ENCODE measurements around the gene AHRR.
A peak's percentile ranks its signal among the peaks of the same experiment; 100 is the strongest.

Gene AHRR

GRCh38 chr5:438481-438981 is 117.0 kb downstream of the AHRR start:
- H3K27ac Mint-ChIP-seq, result no peak overlapping the region

GRCh38 chr5:439181-439580 is 117.7 kb downstream of the AHRR start:
- Mint-ChIP-seq H3K9me3 (no peaks in the 10 kb centered on the region), H3K4me1 (peaks cover 15% of the 10 kb centered on the region), H3K4me3 (no peak overlapping the region), H3K36me3 (peaks cover 35% of the 10 kb centered on the region), H3K27ac (no peak overlapping the region)
- DNase-seq (ENCODE audit: low spot score in 2 of 2), result no peak
- no peak for ATAC-seq

More at GRCh38 chr5:438481-438981, 117.0 kb downstream of the AHRR start:
- ATAC-seq, result no peak
- no peak for DNase-seq (ENCODE audit: low spot score in 2 of 2)
- Mint-ChIP-seq H3K4me1 (peaks cover 9% of the 10 kb centered on the region), H3K9me3 (no peaks in the 10 kb centered on the region), H3K4me3 (no peak overlapping the region), H3K36me3 (peaks cover 33% of the 10 kb centered on the region)

DNA sequence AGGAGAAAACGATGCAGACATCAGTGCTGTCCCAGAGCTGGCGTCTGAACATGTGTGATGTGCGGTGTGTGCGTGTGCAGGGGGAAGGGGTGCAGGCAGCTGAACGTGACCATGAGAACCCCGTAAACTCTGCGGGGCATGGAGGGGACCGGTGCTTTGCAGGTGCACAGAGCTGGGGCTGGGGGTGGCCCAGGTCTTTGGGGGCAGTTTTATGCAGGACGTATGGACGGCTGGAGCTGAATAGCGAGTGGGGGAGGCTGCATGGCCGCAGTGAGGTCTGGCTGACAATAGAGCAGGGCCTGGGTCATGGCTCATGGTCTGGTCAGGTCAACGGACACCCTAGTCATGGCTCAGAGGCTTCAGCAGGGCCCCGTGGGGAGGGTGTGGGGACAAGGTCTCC is 118.1 kb downstream of the AHRR start:
- Mint-ChIP-seq H3K36me3 (peaks cover 40% of the 10 kb centered on the region), H3K9me3 (no peaks in the 10 kb centered on the region), H3K27ac (no peak overlapping the region), H3K4me3 (no peak overlapping the region), H3K4me1 (peaks cover 20% of the 10 kb centered on the region)
- no peak for DNase-seq (ENCODE audit: low spot score in 2 of 2)
- no peak for ATAC-seq

GRCh38 chr5:440401-441201 is 119.1 kb downstream of the AHRR start:
- Mint-ChIP-seq H3K9me3 (no peaks in the 10 kb centered on the region), H3K36me3 (peaks cover 41% of the 10 kb centered on the region), H3K4me1 (peaks cover 27% of the 10 kb centered on the region), H3K27ac (no peak overlapping the region), H3K4me3 (no peak overlapping the region)
- DNase-seq (ENCODE audit: low spot score in 2 of 2) (no peak), ATAC-seq (no peak)

- ATAC-seq (no peak), DNase-seq (ENCODE audit: low spot score in 2 of 2) (no peak)
- no peaks in the 10 kb centered on the region for H3K9me3 Mint-ChIP-seq
- peak overlapping the region; percentile 96 for H3K27ac Mint-ChIP-seq
- peaks cover 39% of the 10 kb centered on the region for H3K4me1 Mint-ChIP-seq
- peaks cover 44% of the 10 kb centered on the region for H3K36me3 Mint-ChIP-seq
- peak overlapping the region; percentile 92 for H3K4me3 Mint-ChIP-seq
Observed at GRCh38 chr5:441996-442334, 120.5 kb downstream of the AHRR start.

DNA sequence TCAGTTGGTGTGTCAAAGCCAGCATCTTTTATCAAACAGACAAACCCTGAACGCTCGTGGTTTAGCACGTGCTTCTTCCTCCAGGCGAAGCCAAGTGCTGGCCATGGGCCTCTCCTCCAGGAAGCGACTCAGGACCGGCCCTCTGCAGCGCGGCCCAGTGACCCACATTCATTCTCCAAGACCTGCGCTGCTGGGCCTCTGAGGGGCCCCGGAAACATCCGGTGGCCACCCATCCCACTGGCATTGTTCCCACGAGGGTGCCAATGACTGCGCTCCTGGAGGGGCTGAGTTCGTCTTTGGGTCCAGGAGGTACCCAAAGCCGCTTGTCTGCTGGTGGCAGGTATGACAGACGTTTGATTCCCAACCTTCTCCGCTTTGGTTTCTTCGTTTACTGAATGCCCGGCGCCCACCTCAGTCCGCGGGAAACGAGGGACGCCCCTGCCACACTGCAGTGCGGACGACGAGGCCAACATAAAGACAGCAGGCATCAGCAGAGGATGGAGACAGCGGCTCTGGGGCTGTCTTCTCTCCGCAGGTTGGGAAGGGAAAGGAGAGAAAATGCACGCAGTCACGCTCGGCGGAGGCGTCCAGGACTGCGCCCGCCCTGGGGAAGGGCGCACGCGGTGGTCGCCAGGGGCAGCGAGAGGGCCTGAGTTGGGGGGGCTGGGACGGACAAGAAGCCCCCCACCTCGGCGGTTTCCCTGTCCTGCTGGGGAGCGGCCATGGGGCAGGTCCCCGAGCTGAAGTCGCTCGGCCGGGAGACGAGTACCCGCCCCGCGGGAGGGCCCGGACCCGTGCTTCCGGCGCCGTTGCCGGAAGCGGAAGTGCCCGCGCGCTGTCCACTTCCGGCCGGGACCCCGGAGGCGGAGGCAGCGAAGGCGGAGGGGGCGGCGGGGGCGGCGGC is 121.1 kb downstream of the AHRR start, which contains the start of gene EXOC3:
EXOC3 (plus strand) TSS at position 842 of the 904 bp plus-strand sequence. CDS start 3,030 bp downstream, outside the sequence.
- DNase-seq (ENCODE audit: low spot score in 2 of 2) (peak; percentile 64 to 88), ATAC-seq (peak; percentile 93)
- Mint-ChIP-seq H3K36me3 (peaks cover 50% of the 10 kb centered on the region), H3K4me1 (peaks cover 45% of the 10 kb centered on the region), H3K9me3 (no peaks in the 10 kb centered on the region), H3K4me3 (peak within 1 kb of the TSS; percentile 92), H3K27ac (peak within 1 kb of the TSS; percentile 96)

DNA sequence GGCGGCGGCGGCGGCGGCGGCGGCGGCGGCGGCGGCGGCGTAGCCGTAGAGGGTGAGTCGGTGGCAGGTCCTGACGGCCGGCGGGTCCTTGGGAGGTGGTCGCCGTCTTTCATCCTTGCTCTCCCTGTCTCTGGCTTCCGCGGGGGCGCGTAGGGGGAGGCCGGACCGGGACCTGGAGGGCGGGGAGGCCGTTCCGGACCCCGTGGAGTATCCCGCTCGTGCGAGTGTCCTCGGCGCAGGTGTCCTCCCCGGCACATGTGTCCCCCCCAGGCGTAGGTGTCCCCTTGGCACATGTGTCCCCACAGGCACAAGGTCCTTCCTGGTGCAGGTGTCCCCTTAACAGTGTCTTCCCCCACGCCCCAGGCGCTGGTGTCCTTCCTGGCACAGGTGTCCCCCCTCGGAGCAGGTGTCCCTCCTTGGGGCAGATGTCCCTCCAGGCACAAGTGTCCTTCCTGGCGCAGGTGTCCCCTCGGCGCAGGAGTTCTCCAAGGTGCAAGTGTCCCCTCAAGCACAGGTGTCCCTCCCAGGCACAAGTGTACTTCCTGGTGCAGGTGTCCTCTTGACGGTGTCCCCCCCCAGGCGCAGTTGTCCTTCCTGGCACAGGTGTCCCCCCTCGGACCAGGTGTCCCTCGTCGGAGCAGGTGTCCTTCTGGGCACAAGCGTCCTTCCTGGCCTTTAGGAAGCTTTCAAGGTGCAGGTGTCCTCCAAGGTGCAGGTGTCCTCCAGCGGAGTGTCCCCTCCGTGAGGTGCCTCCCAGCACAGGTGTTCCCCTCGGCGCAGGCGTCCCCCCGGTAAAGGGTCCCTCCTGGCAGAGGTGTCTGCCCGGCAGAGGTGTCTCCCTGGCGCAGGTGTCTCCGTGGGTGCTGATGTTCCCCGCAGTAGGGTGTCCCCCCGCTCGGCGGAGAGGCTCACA is 122.0 kb downstream of the AHRR start:
- Mint-ChIP-seq H3K36me3 (peaks cover 59% of the 10 kb centered on the region), H3K4me1 (peaks cover 54% of the 10 kb centered on the region), H3K9me3 (no peaks in the 10 kb centered on the region), H3K4me3 (peak overlapping the region; percentile 92), H3K27ac (peak overlapping the region; percentile 96)
- ATAC-seq (peak; percentile 43), DNase-seq (ENCODE audit: low spot score in 2 of 2) (peak in 1 of 2 donors; percentile 72)

- Mint-ChIP-seq H3K9me3 (no peaks in the 10 kb centered on the region), H3K4me1 (peaks cover 61% of the 10 kb centered on the region), H3K36me3 (peaks cover 67% of the 10 kb centered on the region), H3K4me3 (peak overlapping the region; percentile 92), H3K27ac (peak overlapping the region; percentile 96)
- no peak for DNase-seq (ENCODE audit: low spot score in 2 of 2)
- no peak for ATAC-seq
Observed at GRCh38 chr5:444226-444625, 122.7 kb downstream of the AHRR start.

- no peak overlapping the region for H3K4me3 Mint-ChIP-seq
- no peaks in the 10 kb centered on the region for H3K9me3 Mint-ChIP-seq
- ATAC-seq (no peak), DNase-seq (ENCODE audit: low spot score in 2 of 2) (no peak)
- H3K4me1 Mint-ChIP-seq, result peaks cover 64% of the 10 kb centered on the region
- H3K27ac Mint-ChIP-seq, result peak overlapping the region; percentile 51
- peaks cover 80% of the 10 kb centered on the region for H3K36me3 Mint-ChIP-seq
Observed at GRCh38 chr5:445591-445990, 124.1 kb downstream of the AHRR start.

DNA sequence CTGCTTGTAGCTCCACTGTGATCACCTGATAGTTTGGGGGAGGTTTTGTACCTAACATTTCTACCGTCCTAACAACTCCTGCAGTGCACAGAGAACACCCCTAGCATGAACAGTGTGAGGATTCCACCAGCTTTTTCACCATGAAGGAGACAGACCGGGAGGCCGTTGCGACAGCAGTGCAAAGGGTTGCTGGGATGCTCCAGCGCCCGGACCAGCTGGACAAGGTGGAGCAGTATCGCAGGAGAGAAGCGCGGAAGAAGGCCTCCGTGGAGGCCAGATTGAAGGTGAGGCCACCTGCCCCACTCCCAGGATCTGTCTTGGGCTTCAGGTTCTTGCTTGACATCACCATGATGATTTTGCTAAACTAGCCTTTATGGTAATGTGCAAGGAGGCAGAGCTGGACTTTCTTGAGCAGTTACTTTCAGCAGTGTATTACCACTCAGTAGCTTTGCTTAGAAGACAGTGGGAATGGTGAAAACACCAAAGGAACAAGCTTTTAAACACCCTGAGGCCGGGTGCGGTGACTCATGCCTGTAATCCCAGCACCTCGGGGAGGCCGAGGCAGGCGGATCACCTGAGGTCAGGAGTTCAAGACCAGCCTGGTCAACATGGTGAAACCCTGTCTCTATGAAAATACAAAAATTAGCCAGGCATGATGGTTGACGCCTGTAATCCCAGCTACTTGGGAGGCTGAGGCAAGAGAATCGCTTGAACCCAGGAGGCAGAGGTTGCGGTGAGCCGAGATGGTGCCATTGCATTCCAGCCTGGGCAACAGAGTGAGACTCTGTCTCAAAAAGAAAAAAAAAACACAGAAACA is 124.8 kb downstream of the AHRR start:
- Mint-ChIP-seq H3K4me1 (peaks cover 64% of the 10 kb centered on the region), H3K9me3 (no peaks in the 10 kb centered on the region), H3K4me3 (no peak overlapping the region), H3K36me3 (peaks cover 87% of the 10 kb centered on the region), H3K27ac (peak overlapping the region; percentile 64)
- ATAC-seq (no peak), DNase-seq (ENCODE audit: low spot score in 2 of 2) (no peak)

DNA sequence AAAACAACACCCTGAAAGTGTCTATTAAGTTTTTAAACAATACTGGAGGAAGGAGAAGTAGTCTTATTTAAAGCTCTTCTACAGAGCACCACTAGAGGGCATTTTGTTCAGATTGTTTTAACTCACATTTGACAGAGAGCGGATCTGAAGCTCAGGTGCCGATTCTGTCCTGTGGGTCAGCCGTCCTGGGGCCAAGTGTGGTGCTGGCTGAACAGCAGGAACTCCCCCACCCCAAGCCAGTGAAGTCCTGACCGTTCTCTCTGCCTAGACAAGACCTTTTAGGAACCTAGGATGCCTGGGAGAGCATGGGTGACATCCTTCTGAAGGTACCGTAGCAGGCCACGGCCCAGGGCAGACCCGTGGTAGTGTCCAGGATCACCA is 125.4 kb downstream of the AHRR start:
- Mint-ChIP-seq H3K4me1 (peaks cover 64% of the 10 kb centered on the region), H3K27ac (peak overlapping the region; percentile 64), H3K9me3 (peaks cover 2% of the 10 kb centered on the region), H3K4me3 (no peak overlapping the region), H3K36me3 (peaks cover 93% of the 10 kb centered on the region)
- ATAC-seq, result peak; percentile 22
- DNase-seq (ENCODE audit: low spot score in 2 of 2), result no peak

DNA sequence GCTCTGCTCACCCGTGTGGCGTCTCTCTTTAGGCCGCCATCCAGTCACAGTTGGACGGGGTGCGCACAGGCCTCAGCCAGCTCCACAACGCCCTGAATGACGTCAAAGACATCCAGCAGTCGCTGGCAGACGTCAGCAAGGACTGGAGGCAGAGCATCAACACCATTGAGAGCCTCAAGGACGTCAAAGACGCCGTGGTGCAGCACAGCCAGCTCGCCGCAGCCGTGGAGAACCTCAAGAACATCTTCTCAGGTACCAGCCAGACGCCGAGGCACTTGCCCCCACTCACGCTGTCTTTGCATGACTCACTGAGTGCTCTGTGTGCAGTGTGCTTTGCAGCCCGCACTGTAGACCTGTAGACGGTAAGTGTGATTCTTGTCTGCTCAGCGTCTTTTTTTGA is 126.0 kb downstream of the AHRR start:
- ATAC-seq, result no peak
- H3K9me3 Mint-ChIP-seq, result peaks cover 8% of the 10 kb centered on the region
- no peak for DNase-seq (ENCODE audit: low spot score in 2 of 2)
- peaks cover 96% of the 10 kb centered on the region for H3K36me3 Mint-ChIP-seq
- no peak overlapping the region for H3K4me3 Mint-ChIP-seq
- H3K27ac Mint-ChIP-seq, result peak overlapping the region; percentile 32
- H3K4me1 Mint-ChIP-seq, result peaks cover 65% of the 10 kb centered on the region

- ATAC-seq (no peak), DNase-seq (ENCODE audit: low spot score in 2 of 2) (no peak)
- H3K36me3 Mint-ChIP-seq, result peaks cover 99% of the 10 kb centered on the region
- H3K4me1 Mint-ChIP-seq, result peaks cover 70% of the 10 kb centered on the region
- H3K9me3 Mint-ChIP-seq, result peaks cover 8% of the 10 kb centered on the region
- H3K4me3 Mint-ChIP-seq, result no peak overlapping the region
- peak overlapping the region; percentile 32 for H3K27ac Mint-ChIP-seq
Observed at GRCh38 chr5:448061-448765, 126.7 kb downstream of the AHRR start.

GRCh38 chr5:448766-449090 is 127.2 kb downstream of the AHRR start:
- no peak for ATAC-seq
- H3K9me3 Mint-ChIP-seq, result peaks cover 8% of the 10 kb centered on the region
- no peak overlapping the region for H3K4me3 Mint-ChIP-seq
- H3K4me1 Mint-ChIP-seq, result peaks cover 71% of the 10 kb centered on the region
- H3K36me3 Mint-ChIP-seq, result peaks cover 99% of the 10 kb centered on the region
- no peak for DNase-seq (ENCODE audit: low spot score in 2 of 2)
- H3K27ac Mint-ChIP-seq, result peak overlapping the region; percentile 30

Data from stimulated activated effector memory CD8-positive, alpha-beta T cell treated with anti-CD3 and anti-CD28 coated beads, Interleukin-12 subunit alpha, Interleukin-12 subunit beta, amount 100 ng/mL, for 72 hours (primary cell).